ENCODE measurements around the gene NIPBL.
A peak's percentile ranks its signal among the peaks of the same experiment; 100 is the strongest.

Gene NIPBL

GRCh38 chr5:37111426-37112382, 235.1 kb downstream of the NIPBL start:
- peak overlapping the region in 1 of 2 experiments; percentile 25; a peak in 2 of 4 replicates for H3K4me3 ChIP-seq (ENCODE audit: low read depth in 1 of 2, low read length in 2 of 2)
- H3K9me3 ChIP-seq (ENCODE audit: insufficient read depth, low read length, severe bottlenecking), result peaks cover 4% of the 10 kb centered on the region
- peaks cover 58% of the 10 kb centered on the region for H3K36me3 ChIP-seq (ENCODE audit: insufficient read depth, low read length)
- ATAC-seq (ENCODE audit: insufficient read depth, low read depth), result peak; percentile 86
- H3K9ac ChIP-seq (ENCODE audit: low read depth, low read length), result peak overlapping the region; percentile 52
- H3K27me3 ChIP-seq (ENCODE audit: insufficient read depth, low read length, poor library complexity), result no peaks in the 10 kb centered on the region
- TF ChIP-seq CTCF (IDR thresholded peaks at IDR 0.05; ENCODE audit: borderline replicate concordance, extremely low read depth, low read length, poor library complexity, severe bottlenecking) (no peak), EZH2 (IDR thresholded peaks at IDR 0.05; ENCODE audit: borderline replicate concordance, low read depth, low read length, severe bottlenecking) (no peak)
- no peaks in the 10 kb centered on the region for H3K79me2 ChIP-seq (ENCODE audit: insufficient read depth, low read length)
- peak overlapping the region; percentile 59; the same call in 1 of the 2 replicates for H2AFZ ChIP-seq (ENCODE audit: low read depth, low read length)
- H3K27ac ChIP-seq (ENCODE audit: low read length), result peak overlapping the region; percentile 94
- no peaks in the 10 kb centered on the region for H4K20me1 ChIP-seq (ENCODE audit: insufficient read depth, low read length)
- peaks cover 46% of the 10 kb centered on the region for H3K4me1 ChIP-seq (ENCODE audit: insufficient read depth, low read length)
- DNase-seq, result peak; percentile 66
- H3K4me2 ChIP-seq (ENCODE audit: insufficient read depth, low read length), result peak overlapping the region; percentile 62

- peak overlapping the region; percentile 94 for H3K27ac ChIP-seq (ENCODE audit: low read length)
- peak overlapping the region in 1 of 2 experiments; percentile 3; a peak in 1 of 4 replicates for H3K4me3 ChIP-seq (ENCODE audit: low read depth in 1 of 2, low read length in 2 of 2)
- peak overlapping the region; percentile 52 for H3K9ac ChIP-seq (ENCODE audit: low read depth, low read length)
- TF ChIP-seq CTCF (IDR thresholded peaks at IDR 0.05; ENCODE audit: borderline replicate concordance, extremely low read depth, low read length, poor library complexity, severe bottlenecking) (no peak), EZH2 (IDR thresholded peaks at IDR 0.05; ENCODE audit: borderline replicate concordance, low read depth, low read length, severe bottlenecking) (no peak)
- peak overlapping the region; percentile 62 for H3K4me2 ChIP-seq (ENCODE audit: insufficient read depth, low read length)
- no peaks in the 10 kb centered on the region for H4K20me1 ChIP-seq (ENCODE audit: insufficient read depth, low read length)
- no peaks in the 10 kb centered on the region for H3K27me3 ChIP-seq (ENCODE audit: insufficient read depth, low read length, poor library complexity)
- ATAC-seq (ENCODE audit: insufficient read depth, low read depth) (peak; percentile 71), DNase-seq (peak; percentile 51)
- peaks cover 46% of the 10 kb centered on the region for H3K4me1 ChIP-seq (ENCODE audit: insufficient read depth, low read length)
- peak overlapping the region; percentile 59 for H2AFZ ChIP-seq (ENCODE audit: low read depth, low read length)
- peaks cover 4% of the 10 kb centered on the region for H3K9me3 ChIP-seq (ENCODE audit: insufficient read depth, low read length, severe bottlenecking)
- peaks cover 51% of the 10 kb centered on the region for H3K36me3 ChIP-seq (ENCODE audit: insufficient read depth, low read length)
- H3K79me2 ChIP-seq (ENCODE audit: insufficient read depth, low read length), result no peaks in the 10 kb centered on the region
These were observed 235.9 kb downstream of the NIPBL start for GRCh38 chr5:37112383-37112991.
